GM10266 (cell line): Measurements from ENCODE around the gene MPC1.
A peak's percentile ranks its signal among the peaks of the same experiment; 100 is the strongest.

ENCODE experiments used
- DNase-seq: peaks from one replicate; pipeline ENCODE4 v3.0.0; 2012; ENCODE audit errors: extremely low spot score
- CTCF ChIP-seq: IDR thresholded peaks from 2 replicates; pipeline ENCODE4 v1.5.1; 2012; ENCODE audit warnings: mild to moderate bottlenecking, low read depth; ENCODE audit not compliant: control insufficient read depth, insufficient read depth; ENCODE audit errors: missing control alignments

The MPC1 gene

GRCh38 chr6:166354965-166355364, 27.8 kb downstream of the MPC1 start:
- no peak for TF ChIP-seq CTCF
- DNase-seq, result no peak

- no peak for DNase-seq
- TF ChIP-seq CTCF, result no peak
These were observed 28.6 kb downstream of the MPC1 start for GRCh38 chr6:166354143-166354542.

GRCh38 chr6:166353507-166353906, 29.2 kb downstream of the MPC1 start:
- no peak for TF ChIP-seq CTCF
- DNase-seq, result no peak

- no peak for TF ChIP-seq CTCF
- no peak for DNase-seq
These were observed 29.8 kb downstream of the MPC1 start for GRCh38 chr6:166352923-166353322.

- DNase-seq, result peak; percentile 77
- no peak for TF ChIP-seq CTCF
These were observed 30.9 kb downstream of the MPC1 start for GRCh38 chr6:166351715-166352285.

- no peak for TF ChIP-seq CTCF
- no peak for DNase-seq
These were observed 34.3 kb downstream of the MPC1 start for GRCh38 chr6:166348305-166348949.

GRCh38 chr6:166346965-166347364, 35.8 kb downstream of the MPC1 start:
- no peak for DNase-seq
- TF ChIP-seq CTCF, result no peak
